HG02943 (cell line): Measurements from ENCODE around the gene FBXO2.

Experiments
- ATAC-seq: cut with Tn5 transposase; IDR thresholded peaks from one replicate; pipeline ENCODE4 v1.9.1; 2021; ENCODE audit warnings: mild to moderate bottlenecking, low read depth, moderate library complexity; ENCODE audit not compliant: unreplicated experiment

Gene FBXO2, protein sequence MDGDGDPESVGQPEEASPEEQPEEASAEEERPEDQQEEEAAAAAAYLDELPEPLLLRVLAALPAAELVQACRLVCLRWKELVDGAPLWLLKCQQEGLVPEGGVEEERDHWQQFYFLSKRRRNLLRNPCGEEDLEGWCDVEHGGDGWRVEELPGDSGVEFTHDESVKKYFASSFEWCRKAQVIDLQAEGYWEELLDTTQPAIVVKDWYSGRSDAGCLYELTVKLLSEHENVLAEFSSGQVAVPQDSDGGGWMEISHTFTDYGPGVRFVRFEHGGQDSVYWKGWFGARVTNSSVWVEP

DNA sequence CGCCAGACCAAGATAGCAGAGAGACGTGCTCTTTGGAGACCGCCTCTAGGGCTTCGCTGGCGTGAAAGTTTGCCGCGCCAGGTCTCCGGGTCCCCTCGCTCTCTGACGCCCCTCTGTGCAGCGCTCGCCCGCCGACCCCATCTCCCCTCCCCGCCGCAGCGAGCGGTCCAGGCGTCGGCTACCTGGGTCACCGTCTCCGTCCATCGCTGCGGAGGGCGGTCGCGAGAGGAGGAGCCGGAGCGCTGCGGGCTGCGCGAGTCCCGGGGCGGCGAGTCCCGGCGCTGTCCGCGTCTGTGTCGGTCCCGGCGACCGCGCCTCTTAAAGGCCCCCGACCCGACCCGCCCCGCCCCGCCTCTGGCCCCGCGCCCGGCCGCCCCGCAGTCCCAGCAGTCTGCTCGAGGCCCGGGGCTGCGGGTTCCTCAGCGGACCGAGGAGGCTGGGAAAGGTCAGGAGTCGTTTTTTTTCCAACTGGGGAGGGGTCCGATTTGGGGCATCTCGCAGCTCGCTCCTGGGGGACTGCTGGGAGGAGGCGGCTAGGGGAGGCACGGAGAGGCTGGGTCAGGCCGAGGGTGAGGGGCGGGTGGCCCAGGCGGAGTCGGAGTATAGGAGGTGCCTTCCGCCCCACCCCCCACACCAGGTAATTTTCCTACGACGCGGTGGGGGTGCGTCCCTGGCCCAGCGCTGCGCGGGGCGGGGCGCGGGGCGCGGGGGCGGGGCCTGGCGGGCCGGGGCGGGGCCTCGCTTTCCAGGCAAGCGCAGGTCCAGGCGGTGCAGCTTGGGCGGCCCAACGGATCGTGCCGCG lies at the start of gene FBXO2, which contains the start of gene FBXO44:
Gene FBXO2 (minus strand): TSS at position 293 of the 802 bp plus-strand sequence. CDS start 89 bp downstream, at position 204.
Gene FBXO44 (plus strand): TSS at position 741 of the 802 bp plus-strand sequence. CDS start 959 bp downstream, outside the sequence.
- ATAC-seq, result no peak

DNA sequence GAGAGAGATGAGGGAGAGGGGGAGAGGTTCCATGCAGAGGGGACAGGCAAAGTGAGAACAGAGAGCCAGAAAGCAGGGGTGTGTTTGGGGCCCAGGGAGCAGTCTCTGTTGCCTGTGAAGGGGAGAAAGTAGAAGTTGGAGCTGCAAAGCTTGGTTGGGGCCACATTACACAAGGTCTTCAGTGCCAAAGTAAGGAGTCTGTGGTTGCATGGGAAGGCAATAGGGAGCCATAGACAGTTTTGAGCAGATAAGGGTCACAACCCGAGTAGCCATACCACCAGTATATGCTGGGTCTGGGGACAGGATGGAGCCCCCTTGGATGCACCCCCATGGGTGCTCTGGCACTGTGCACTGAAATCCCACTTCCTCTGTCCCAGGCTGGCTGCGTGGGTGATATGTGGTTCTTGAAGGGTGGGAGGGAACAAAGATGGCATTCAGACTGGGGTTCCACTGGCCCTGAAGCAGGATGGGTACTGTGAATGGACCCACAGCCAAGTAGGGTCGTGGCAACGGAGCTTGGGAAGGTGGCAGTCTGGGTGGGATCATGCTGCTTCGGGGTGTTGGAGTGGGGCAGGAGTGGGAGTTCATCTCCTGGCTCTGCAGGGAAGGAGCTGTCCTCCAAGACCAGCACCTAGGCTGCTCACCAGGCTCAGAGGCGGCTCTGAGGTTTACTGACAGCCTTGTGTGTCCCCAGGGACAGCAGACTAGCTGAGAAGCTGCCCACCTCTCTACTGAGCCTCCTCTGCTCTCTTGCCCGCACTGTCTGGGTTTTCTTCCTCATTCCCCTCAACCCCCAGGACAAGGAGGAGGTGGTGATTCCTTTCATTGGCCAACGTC lies 49.3 kb upstream of the FBXO2 start:
- no peak for ATAC-seq

DNA sequence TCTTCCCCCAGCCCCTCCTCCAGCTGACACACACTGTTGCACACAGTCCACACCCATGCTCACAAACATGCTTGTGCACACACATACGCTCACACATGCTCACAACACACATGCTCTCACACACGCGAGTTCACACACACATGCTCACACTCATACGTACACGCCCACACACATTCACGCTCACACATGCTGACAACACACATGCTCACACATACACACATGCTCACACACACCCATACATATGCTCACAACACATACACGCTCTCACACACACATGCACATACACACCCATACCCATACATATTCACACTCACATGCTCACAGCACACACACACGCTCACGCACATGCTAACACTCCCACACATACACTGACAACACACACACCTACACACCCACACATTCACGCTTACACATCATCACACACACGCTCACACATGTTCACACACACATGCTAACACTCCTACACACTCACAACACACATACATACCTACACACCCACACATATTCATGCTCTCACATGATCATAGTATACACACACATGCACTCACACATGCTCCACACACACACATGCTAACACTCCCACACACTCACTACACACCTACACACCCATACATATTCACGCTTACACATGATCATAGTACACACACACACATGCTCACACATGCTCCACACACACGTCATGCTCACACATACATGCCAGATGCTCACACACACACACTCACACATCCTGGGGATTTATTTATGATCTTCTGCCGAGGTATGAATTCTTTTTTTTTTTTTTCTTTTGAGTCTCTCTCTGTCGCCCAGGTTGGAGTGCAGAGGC lies 48.0 kb upstream of the FBXO2 start:
- ATAC-seq, result no peak

DNA sequence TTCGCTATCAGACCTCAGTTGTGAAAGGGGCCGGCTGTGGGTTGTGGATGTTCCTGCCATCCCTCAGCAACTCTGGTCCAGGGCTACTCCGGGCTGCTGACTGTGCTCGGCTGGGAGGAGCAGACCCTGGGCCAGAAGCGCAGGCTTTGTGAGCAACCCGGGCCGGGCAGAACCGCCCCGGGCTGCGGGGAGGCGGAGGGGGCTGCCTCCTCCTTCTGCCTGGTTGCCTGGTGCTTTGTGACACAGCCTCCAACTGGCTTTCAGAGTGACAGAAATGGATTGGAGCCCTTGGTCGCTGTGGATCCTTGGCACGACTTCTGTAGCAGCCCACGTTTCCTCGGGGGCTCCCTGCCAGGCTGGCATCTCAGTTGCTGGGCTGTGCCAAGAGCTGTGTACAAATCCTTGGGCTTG lies 47.3 kb upstream of the FBXO2 start:
- ATAC-seq, result no peak

DNA sequence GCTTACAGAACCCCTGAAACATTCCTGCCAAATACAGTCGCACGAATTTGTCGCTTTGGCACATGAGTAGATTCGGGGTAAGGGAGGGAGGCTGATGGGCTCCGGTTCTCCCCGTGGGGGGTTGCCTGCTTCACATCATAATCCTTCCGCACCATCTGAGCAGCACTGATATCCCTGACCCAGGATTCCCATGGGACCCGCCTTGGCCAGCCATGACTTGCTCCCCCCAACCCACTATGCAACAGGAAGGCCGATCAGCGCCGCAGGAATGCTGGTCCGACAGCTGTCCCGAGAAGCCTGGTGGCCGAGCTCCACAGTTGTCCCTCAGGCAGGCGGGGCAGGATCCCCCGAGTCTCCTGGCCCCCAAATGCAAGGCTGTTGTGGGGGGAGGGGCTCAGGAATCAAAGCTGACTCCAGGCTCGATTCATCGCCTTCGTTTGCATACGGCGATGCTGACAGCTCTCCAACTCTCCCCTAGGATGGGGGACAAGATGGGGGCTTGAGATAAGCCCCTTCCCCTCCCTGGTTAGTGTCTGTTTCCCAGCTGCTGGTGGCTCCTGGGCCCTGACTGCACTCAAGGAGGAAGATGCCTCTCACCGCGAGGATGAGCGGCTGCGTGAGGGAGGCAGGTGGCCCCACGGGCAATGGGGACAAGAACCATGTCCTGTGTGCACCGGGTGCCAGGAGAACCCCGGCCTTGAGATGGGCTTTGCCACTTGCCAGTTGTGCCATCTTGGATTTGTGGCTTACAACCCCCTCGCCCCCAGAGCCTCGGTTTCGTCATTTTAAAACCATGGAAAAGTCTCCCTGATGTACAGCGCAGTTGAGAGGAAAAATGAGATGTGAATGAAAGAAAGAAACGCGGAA lies 46.6 kb upstream of the FBXO2 start:
- ATAC-seq, result no peak

DNA sequence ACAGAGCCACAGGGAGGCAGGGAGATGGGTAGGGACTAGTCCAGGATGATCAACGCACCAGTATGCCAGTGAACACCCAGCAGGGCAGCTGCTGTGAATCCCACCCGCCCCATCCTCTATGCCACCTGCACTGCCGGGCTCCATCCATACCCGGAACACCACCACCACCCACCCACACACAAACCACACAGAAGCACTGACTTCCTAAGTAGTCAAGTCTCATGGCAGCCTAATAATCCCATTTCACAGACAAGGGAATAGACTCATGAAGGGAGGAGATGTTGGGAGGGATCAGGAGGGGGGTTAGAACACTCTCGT lies 43.6 kb upstream of the FBXO2 start:
- no peak for ATAC-seq

DNA sequence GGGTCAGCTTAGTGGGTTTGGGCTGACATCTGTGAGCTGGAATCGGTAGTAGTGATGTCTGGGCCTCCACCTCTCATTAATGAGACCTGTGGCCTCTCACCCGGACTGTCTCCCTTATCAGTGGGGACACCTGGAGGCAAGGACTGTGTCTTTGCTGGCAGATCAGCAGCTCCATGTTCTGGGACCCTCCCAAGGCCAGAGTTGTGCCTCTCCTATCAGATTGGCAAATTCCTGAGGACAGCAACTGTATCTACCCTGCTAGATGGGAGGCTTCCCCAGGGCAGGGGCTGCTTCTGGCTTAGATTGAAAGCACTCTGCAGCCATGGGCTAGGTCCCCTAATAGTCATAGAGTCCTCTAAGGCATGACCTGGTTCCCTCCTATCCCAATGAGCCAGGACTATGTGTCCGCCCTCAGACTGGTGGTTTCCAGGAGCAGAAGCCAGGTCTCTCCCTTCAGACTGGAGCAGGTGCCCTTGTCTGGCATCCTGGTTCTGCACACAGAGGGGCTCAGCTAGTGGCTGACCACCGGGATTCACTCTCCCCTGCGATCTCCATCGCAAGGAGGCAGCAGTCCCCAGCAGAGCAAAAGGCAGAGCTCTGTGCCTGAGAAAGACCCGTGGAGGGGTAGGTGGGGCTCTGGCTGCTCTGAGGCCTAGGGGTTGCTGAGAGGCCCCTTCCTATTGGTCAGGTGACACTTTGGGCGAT lies 43.1 kb upstream of the FBXO2 start:
- no peak for ATAC-seq

DNA sequence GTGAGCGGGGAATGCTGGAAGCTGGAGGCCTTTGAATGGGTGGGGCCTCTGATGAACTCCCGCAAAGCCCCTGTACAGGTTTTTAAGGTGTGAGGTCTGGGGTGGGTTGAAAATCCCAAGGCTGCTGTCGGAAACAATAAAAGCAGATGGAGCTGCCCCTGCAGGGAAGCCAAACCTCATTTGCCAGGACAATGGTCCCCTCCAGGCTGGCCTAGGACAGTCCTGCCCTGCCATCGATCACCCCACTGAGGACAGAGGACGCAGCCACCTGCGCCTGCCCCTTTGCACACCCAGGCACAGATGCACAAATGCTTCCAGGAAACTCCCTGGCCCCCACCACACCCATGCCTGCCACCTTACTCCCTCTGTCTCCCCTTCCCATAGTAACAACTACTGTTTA lies 41.6 kb upstream of the FBXO2 start:
- ATAC-seq, result no peak

DNA sequence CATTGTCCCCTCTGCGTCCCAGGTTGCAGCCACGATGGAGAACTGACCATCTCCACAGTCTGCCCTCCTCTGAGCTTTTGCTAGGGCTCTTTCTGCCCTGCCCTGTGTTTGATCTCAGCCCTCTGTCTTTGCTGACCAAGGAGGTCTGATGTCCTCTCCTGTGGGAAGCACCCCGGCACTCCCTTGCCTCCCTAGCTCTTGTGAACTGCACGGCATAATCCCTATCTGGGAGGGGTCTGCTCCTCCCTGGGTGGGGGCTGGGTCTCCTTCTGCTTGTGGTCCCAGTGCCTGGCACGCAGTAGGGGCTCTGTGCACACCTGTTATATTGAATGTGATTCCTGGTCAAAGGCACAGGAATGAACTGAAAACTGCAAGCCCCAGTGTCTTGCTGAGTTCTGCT lies 39.7 kb upstream of the FBXO2 start:
- ATAC-seq, result no peak

DNA sequence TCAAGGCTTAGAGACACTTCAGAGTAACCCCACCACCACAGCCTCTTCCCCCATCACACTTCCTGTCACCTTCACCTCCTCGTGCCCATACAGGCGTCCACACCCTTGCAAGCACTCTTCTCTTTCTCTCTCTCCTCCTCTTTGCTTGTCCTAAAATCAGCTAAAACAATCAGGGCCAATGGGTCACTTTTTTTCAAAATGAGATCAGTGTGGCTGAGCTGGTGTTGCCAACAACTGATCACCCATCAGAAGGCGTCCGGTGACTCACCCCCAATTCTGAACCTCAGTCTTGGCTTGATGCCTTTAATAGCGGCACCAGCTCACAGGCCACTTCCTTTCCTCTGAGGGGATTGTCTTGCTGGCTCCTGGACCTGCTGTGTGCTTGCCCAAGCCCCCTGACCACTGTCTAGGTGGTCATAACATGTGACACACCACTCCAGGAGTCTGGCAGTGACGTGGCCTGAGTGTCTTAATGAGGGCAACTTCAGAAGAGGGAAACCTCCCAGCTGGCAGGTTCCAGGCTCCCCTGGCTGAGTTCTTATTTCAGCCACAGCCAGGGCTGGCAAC lies 38.9 kb upstream of the FBXO2 start:
- no peak for ATAC-seq

DNA sequence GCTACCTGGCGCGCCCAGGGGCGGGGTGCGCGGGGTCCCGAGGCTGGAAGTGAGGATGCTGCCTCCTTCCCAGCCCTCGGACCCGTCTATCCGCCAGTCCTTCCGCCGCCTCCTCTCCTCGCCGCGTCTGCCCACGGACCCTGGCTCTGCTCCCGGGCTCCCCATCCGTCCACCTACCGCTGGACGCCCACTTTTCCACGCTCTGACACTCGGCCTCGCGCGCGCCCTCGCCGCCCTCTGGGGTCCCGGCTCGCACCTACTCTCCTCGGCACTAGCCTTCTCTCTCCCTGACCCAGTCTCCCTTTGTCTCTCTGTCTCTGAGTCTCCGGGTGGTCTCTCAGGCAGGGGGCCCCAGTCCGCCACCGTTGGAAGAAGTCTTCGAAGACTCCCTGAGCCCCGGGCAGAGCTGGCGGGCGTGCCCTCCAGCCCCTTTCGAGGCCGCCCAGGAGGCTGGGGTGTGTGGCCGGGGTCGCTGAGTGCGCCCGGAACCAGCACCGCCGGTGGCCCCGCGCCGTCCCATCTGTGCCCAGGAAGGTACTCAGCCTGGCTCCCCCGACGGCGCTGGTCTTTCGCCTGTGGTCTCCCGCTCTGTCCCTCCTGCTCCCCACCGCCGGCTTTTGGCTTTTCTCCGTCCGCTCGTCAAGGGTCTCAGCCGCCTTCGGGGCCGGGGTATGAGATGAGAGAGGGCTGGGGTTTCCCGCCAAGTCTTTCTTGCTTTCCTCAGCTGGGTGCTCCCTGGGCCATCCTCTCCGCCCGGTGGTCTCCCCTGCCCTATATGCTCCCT lies 37.9 kb upstream of the FBXO2 start:
- ATAC-seq, result no peak

DNA sequence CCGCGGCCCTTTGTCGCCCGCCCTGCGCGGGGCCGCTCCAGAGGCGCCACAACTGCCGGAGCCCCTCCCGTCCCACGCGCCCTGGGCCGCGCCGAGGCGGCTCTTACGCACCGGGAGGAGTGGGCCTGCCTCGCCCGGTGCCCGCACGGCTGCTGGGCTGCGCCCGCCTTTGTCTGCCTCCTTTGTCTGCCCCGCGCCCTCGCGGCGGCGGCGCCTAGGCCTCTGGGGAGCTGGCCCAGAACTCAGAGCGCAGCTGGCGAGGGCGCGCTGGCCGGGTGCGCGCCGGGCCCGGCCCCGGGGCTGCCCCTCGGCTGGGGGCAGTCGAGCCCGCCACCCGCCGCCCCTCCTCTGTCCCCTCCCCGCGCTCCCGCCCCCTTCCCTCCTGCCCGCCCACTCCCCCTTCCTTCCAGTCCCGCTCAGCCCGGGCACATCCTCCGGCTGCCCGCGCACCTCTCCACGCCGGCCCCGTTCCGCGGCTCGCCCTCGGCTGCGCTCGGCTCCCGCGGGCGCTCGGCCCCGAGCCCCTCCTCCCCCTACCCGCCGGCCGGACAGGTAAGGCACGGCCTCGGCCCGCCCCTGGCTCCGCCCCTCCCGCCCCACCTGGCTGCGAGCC lies 37.2 kb upstream of the FBXO2 start, which contains the start of gene DRAXIN:
Gene DRAXIN (plus strand): TSS at position 409 of the 613 bp plus-strand sequence. CDS start 14,549 bp downstream, outside the sequence.
- no peak for ATAC-seq

DNA sequence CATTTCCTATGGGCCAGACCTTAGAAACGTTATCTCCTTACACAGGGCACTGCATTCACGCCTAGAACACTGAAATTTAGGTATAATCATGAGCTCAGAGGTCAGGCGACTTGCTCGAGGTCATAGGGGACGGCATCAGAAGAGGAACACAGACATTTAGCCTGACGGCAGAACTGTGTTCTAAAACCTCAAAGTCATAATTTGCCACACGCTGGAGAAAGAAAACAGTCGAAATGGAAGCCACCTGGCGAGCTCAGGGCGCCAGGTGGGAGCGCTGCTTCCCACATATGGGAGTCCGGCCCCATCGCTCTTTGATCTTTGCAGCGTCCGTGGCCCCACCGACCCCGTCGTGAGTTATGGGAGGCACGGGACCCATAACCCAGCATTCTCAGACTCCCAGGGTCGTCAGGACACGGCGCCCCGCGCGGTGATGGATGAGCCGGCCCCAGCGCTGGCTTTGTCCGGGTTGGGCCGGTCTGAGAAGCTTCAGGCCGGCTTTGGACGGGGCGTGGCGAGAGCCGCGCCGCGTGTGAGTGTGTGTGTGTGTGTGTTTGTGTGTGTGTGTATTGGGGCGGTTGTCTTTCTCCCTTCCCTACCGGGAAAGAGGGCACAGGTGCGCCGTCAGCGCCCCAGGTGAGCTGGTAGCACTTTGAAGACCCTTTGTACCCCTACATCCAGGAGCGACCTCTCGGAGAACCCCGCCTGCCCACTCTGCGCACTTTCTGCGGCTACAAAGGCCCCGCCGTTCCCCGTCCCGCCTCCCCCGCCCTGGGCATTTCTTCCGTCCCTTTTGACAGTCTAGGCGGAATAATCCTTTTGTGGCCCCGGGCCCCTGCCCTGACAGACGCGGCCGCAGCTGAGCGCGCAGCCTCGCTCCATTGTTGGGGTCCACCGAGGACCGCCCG lies 36.4 kb upstream of the FBXO2 start:
- ATAC-seq, result no peak

DNA sequence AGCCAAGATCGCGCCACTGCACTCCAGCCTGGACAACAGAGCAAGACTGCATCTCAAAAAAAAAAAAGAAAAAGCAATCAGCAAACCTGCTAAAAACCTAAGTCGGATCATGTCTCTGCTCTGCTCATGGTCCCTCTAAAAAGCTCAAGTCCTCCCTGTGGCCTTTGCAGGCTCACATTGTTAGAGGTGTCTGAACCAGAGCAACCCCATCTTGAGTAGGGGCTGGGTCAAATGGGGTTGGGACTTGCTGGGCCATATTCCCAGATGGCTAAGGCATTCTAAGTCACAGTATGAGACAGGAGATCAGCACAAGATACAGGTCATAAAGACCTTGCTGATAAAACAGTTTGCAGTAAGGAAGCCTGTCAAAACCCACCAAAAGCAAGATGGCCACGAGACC lies 34.3 kb upstream of the FBXO2 start:
- no peak for ATAC-seq

DNA sequence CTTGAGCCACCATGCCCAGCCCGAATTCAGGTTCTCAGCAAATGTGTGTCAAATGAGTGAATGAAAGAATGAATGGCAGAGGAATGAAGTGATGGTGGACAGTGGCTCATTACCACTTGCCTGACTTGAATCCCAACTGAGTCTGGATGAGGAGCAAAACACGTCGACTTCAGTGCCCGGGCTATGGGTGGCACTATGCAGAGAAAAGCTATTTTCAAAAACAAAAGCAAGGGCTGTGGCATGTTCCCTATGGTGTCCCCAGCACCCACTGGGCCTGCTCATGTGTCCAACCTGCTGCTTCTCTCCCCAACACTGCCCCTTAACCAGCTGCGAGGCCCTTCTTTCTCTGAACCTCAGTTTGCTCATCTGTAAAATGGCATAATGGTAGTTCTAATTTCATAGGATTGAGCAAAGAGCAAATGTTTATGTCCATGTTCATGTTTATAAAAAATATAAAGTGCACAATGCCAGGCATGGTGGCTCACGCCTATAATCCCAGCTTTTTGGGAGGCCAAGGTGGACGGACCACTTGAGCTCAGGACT lies 31.1 kb upstream of the FBXO2 start:
- no peak for ATAC-seq

DNA sequence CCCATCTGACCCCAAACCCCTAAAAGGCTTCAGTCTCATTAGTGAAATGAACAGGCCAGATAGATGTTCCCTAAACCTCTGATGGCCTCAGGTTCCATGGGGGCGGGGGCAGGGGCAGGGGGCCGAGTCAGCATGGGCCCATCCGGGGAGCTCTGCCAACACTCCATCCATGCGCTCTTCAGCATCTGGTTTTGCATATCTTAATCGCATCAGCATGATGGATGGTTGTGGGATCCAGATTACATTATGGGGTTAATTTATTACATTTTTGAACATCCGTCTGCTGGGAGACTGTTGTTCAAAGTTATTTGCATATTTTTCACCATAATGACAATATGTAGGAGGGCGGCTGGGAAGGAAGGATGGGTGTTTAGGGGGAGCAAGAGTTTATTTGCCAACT lies 29.8 kb upstream of the FBXO2 start:
- ATAC-seq, result no peak
